Heart left ventricle (tissue), 13 donors: ENCODE measurements around the gene CRLF3.

Experiments
- CTCF ChIP-seq, 12 donors: fragments of 200-600 bp; sonication (generic) in 4 of 12; IDR thresholded peaks; one replicate each; pipeline versions ENCODE4 v1.5.0 to v1.8.0; 2018 to 2022; ENCODE audit warnings: antibody characterized with exemption in 12 of 12, mild to moderate bottlenecking in 5 of 12
- POLR2A ChIP-seq, 2 donors: fragments of 450-650 bp; IDR thresholded peaks; one replicate each; pipeline ENCODE4 v1.6.1; 2017; ENCODE audit warnings: antibody characterized with exemption in 2 of 2, mild to moderate bottlenecking in 2 of 2, moderate library complexity in 2 of 2
- donor health status: ischemic (EF 13 %, LVEDD 7.1; RV severe dilation, severe dysfunction).
- donor health status: DM: no; HTN: yes; CAD: no.
- donor health status: DM: no; HTN: no; CAD: no.
- donor health status: ischemic (EF 25% LVEDD 6.9; RV normal size, moderate dysfunction).
- donor health status: ischemic (EF 25% LVEDD 5.7; RV mildly dilated, moderate dysfunction).
- donor health status: ischemic (EF 35%, LVEDD 5.7; RV mildly dilated, moderate dysfunction).
- donor health status: nonischemic (EF 11% LVEDD 7.7; RV severe dilation, severe dysfunction).
- donor health status: DM: yes; HTN: yes; CAD: no.
- donor health status: PGD.
- donor health status: ischemic (EF 29% LVEDD 5.4; RV normal size, mild dysfunction).
- donor health status: nonischemic (EF 23%, LVEDD 6.1; RV moderate dilation, normal function).

GRCh38 chr17:30827082-30827481 lies 2.6 kb upstream of the CRLF3 start:
- TF ChIP-seq CTCF (IDR thresholded peaks at IDR 0.05) (no peak), POLR2A (IDR thresholded peaks at IDR 0.05) (no peak)
